Measurements from ENCODE around the gene TRIM38.

DNA sequence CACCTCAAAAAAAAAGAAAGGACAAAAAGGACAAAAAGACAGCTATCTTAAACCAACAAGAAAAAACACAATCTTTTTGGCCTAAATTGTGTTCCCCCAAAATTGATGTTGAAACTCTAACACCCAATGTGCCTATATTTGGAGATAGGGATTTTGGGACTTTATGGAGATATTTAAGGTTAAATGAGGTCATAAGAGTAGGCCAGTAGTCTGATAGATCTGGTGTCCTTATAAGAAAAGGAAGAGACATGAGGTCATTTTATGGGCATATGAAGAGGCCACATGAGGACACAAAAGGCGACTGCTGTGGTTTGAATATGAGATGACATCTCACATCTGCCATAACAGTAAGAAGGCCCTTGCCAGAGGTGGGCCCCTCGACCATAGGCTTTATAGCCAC is 49.5 kb downstream of the TRIM38 start:
- TF ChIP-seq FOXP2 (optimal IDR thresholded peaks at IDR 0.05; ENCODE audit: borderline replicate concordance, extremely low read depth, extremely low read length, insufficient read depth) (no peak), TAF1 (IDR thresholded peaks at IDR 0.05; ENCODE audit: borderline replicate concordance, insufficient read depth, low read length) (no peak)
- TF ChIP-seq, protein P1, sequence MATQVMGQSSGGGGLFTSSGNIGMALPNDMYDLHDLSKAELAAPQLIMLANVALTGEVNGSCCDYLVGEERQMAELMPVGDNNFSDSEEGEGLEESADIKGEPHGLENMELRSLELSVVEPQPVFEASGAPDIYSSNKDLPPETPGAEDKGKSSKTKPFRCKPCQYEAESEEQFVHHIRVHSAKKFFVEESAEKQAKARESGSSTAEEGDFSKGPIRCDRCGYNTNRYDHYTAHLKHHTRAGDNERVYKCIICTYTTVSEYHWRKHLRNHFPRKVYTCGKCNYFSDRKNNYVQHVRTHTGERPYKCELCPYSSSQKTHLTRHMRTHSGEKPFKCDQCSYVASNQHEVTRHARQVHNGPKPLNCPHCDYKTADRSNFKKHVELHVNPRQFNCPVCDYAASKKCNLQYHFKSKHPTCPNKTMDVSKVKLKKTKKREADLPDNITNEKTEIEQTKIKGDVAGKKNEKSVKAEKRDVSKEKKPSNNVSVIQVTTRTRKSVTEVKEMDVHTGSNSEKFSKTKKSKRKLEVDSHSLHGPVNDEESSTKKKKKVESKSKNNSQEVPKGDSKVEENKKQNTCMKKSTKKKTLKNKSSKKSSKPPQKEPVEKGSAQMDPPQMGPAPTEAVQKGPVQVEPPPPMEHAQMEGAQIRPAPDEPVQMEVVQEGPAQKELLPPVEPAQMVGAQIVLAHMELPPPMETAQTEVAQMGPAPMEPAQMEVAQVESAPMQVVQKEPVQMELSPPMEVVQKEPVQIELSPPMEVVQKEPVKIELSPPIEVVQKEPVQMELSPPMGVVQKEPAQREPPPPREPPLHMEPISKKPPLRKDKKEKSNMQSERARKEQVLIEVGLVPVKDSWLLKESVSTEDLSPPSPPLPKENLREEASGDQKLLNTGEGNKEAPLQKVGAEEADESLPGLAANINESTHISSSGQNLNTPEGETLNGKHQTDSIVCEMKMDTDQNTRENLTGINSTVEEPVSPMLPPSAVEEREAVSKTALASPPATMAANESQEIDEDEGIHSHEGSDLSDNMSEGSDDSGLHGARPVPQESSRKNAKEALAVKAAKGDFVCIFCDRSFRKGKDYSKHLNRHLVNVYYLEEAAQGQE (IDR thresholded peaks at IDR 0.05; ENCODE audit: insufficient read depth in 1 of 2, low read depth in 2 of 2, low read length in 2 of 2): no peak

Data from PFSK-1 (cell line).